Astrocyte of the cerebellum (primary cell): ENCODE results near the gene MGST2.

ENCODE experiments used
- DNase-seq: peaks from one replicate; pipeline ENCODE4 v3.0.0-alpha.2; 2011; ENCODE audit warnings: low read depth
- H3K4me3 ChIP-seq: 2 replicates; pipeline ENCODE4 v1.5.1; 2011; ENCODE audit warnings: mild to moderate bottlenecking, low read depth, low read length, moderate library complexity
- CTCF ChIP-seq: IDR thresholded peaks from 2 replicates; pipeline ENCODE4 v1.5.1; 2012; ENCODE audit warnings: low read length, low read depth, moderate library complexity, mild to moderate bottlenecking; ENCODE audit errors: missing control alignments
- in situ Hi-C: cut with HindIII; loops from 2 replicates; pipeline ENCODE4 v1.10.0; 2017; ENCODE audit warnings: low sequenced_read_pairs

Gene MGST2

DNA sequence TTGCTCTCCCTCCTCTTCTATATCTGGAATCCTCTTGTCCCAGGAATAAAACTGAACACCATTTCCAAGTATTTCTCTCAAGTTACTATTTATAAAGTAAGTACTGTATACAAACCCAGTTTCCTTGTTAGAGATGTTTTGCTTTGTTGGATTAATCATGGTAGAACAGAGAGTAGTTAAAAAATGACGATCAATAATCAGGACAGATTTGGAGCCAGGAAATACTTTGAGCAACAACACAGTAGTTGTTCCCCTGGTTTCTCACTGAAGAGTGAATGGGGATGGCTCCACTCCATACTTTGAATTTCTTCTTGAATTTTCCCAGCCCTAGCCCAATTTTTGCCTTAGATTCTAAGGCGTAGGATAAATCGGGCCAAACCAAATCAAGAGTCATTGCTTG is 21.4 kb downstream of the MGST2 start:
- in situ Hi-C loops = no loop called here
- H3K4me3 ChIP-seq = no peak overlapping the region
- TF ChIP-seq CTCF = no peak
- no peak for DNase-seq

GRCh38 chr4:139689093-139689722 is 23.6 kb downstream of the MGST2 start:
- no peak for TF ChIP-seq CTCF
- no peak for DNase-seq
- in situ Hi-C loops = no loop called here
- H3K4me3 ChIP-seq = no peak overlapping the region

GRCh38 chr4:139690419-139690818 is 24.8 kb downstream of the MGST2 start:
- DNase-seq = no peak
- TF ChIP-seq CTCF = no peak
- in situ Hi-C loops = no loop called here
- H3K4me3 ChIP-seq = no peak overlapping the region

DNA sequence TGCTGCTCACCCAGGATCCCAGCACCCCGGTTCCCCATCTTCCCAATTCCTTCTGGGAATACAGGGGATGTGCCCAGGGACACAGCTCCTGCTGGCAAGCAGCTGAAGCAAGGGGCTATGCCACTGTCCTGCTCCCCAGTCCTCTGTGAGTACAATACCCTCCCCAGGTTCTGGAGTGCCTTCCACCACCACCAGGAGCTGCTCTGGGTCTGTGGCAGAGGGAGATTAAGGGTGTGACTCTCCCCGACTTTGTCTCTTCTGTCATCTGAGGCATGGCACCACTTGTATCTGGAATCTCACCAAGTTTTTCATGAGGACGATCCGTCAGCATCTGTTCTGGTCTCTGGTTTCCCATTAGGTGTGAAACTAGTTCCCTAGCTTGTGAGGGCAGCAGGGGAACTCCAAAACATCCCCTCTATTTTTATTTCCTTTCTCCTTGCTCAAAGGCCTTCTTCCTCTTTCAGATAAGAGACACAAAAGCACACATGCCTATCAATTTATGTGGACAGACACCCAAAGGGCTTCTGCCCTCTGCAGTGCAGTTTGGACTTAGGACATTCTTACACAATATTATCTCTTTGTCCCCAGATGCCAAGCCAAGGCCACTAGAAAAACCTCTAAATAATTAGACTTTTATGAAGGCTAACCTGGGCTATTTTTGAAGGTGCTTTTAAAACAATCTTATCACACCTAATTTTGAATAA is 26.8 kb downstream of the MGST2 start:
- peak; percentile 20 for TF ChIP-seq CTCF
- H3K4me3 ChIP-seq = no peak overlapping the region
- in situ Hi-C loops = no loop called here
- DNase-seq = no peak

- in situ Hi-C loops = no loop called here
- no peak for TF ChIP-seq CTCF
- H3K4me3 ChIP-seq = no peak overlapping the region
- DNase-seq = no peak
These were observed 29.0 kb downstream of the MGST2 start for GRCh38 chr4:139694522-139695107.

- no peak for TF ChIP-seq CTCF
- in situ Hi-C loops = no loop called here
- DNase-seq = no peak
- no peak overlapping the region for H3K4me3 ChIP-seq
These were observed 30.9 kb downstream of the MGST2 start for GRCh38 chr4:139696491-139696890.
